HG02970 (cell line): ENCODE data around the gene SEC16A.

ENCODE experiments used
- ATAC-seq: cut with Tn5 transposase; IDR thresholded peaks from one replicate; pipeline ENCODE4 v1.9.1; 2021; ENCODE audit warnings: mild to moderate bottlenecking, moderate library complexity, moderate number of reproducible peaks; ENCODE audit not compliant: unreplicated experiment, low FRiP score

SEC16A gene

GRCh38 chr9:136487672-136488071 is 4.8 kb upstream of the SEC16A start:
- no peak for ATAC-seq

- ATAC-seq: no peak
Observed at GRCh38 chr9:136486823-136487620, 4.2 kb upstream of the SEC16A start.

GRCh38 chr9:136486131-136486530 is 3.3 kb upstream of the SEC16A start:
- ATAC-seq: no peak

- ATAC-seq: no peak
Observed at GRCh38 chr9:136485049-136486045, 2.5 kb upstream of the SEC16A start.

- ATAC-seq: no peak
Observed at GRCh38 chr9:136484153-136485048, 1.6 kb upstream of the SEC16A start.

GRCh38 chr9:136483589-136484152 is 831 bp upstream of the SEC16A start:
- ATAC-seq: peak; percentile 63

GRCh38 chr9:136482046-136482792 is 621 bp downstream of the SEC16A start:
- peak; percentile 2 for ATAC-seq

GRCh38 chr9:136481558-136481957 is 1.3 kb downstream of the SEC16A start:
- ATAC-seq: no peak

- ATAC-seq: no peak
Observed at GRCh38 chr9:136476369-136477150, 6.3 kb downstream of the SEC16A start.

GRCh38 chr9:136474974-136475865 is 7.6 kb downstream of the SEC16A start:
- no peak for ATAC-seq

- ATAC-seq: no peak
Observed at GRCh38 chr9:136474021-136474640, 8.7 kb downstream of the SEC16A start.

- ATAC-seq: no peak
Observed at GRCh38 chr9:136473354-136473721, 9.5 kb downstream of the SEC16A start.

GRCh38 chr9:136472640-136473353 is 10.0 kb downstream of the SEC16A start:
- ATAC-seq: no peak

GRCh38 chr9:136471802-136472487 is 10.9 kb downstream of the SEC16A start:
- no peak for ATAC-seq

GRCh38 chr9:136470792-136471469 is 11.9 kb downstream of the SEC16A start:
- ATAC-seq: no peak
